HepG2 (cell line): ENCODE data around the gene RAB2B. TPM values are rescaled to one million over a fixed set of nuclear protein-coding genes. Genes with fewer than 3 reads are reported as not detected.

Experiments
- CEBPG ChIP-seq: IDR thresholded peaks from 2 replicates; pipeline ENCODE4 v1.6.1; 2016
- CTCF ChIP-seq: sonication (generic); formaldehyde crosslinking; IDR thresholded peaks from 2 replicates; pipeline ENCODE4 v1.5.0; 2020; ENCODE audit warnings: mild to moderate bottlenecking, missing genetic modification reagents, moderate library complexity
- FOXA3 ChIP-seq: IDR thresholded peaks from 2 replicates; pipeline ENCODE4 v1.6.1; 2016; ENCODE audit warnings: missing genetic modification reagents, missing compliant biosample characterization
- GRHL1 ChIP-seq: sonication (generic); formaldehyde crosslinking; conservative IDR thresholded peaks from 2 replicates; pipeline ENCODE4 v1.8.0; 2022; ENCODE audit warnings: missing genetic modification reagents
- HMGA1 ChIP-seq: sonication (generic); formaldehyde crosslinking; conservative IDR thresholded peaks from 2 replicates; pipeline ENCODE4 v1.4.0; 2020; ENCODE audit warnings: missing genetic modification reagents
- MED1 ChIP-seq: sonication (generic); formaldehyde crosslinking; IDR thresholded peaks from 2 replicates; pipeline ENCODE4 v1.4.0; 2020; ENCODE audit warnings: missing genetic modification reagents
- STAG1 ChIP-seq: sonication (generic); formaldehyde crosslinking; IDR thresholded peaks from 2 replicates; pipeline ENCODE4 v1.4.0; 2020; ENCODE audit warnings: missing genetic modification reagents
- ZFP62 ChIP-seq: sonication (generic); formaldehyde crosslinking; IDR thresholded peaks from 2 replicates; pipeline ENCODE4 v1.4.0; 2020; ENCODE audit warnings: missing genetic modification reagents
- ZNF180 ChIP-seq: sonication (generic); formaldehyde crosslinking; IDR thresholded peaks from 2 replicates; pipeline ENCODE4 v1.4.0; 2020; ENCODE audit warnings: low read depth, missing genetic modification reagents, borderline replicate concordance
- ZNF232 ChIP-seq: sonication (generic); formaldehyde crosslinking; IDR thresholded peaks from 2 replicates; pipeline ENCODE4 v1.4.0; 2020; ENCODE audit warnings: missing genetic modification reagents, borderline replicate concordance
- ZNF350 ChIP-seq: sonication (generic); formaldehyde crosslinking; IDR thresholded peaks from 2 replicates; pipeline ENCODE4 v1.4.0; 2020; ENCODE audit warnings: mild to moderate bottlenecking, low read depth, missing genetic modification reagents, borderline replicate concordance
- ZNF550 ChIP-seq: sonication (generic); formaldehyde crosslinking; IDR thresholded peaks from 2 replicates; pipeline ENCODE4 v1.4.0; 2020; ENCODE audit warnings: mild to moderate bottlenecking, missing genetic modification reagents, borderline replicate concordance
- ZNF580 ChIP-seq: IDR thresholded peaks from 2 replicates; pipeline ENCODE4 v1.6.1; 2016; ENCODE audit warnings: low read depth, borderline replicate concordance
- ZNF720 ChIP-seq: sonication (generic); formaldehyde crosslinking; IDR thresholded peaks from 2 replicates; pipeline ENCODE4 v1.4.0; 2020; ENCODE audit warnings: missing genetic modification reagents
- polyA plus RNA-seq, 8 experiments: library from polyadenylated mRNA; depleted of rRNA in 3 of 8; stranded (reverse) in 7 of 8; unstranded in 1 of 8; fragments of >200 nt; fragmentation: Illumina TruSeq in 4 of 8; extraction: Trizol in 4 of 8; gene quantifications; 2 replicates each; pipeline versions ENCODE4 v1.2.1 to v1.2.3, GENCODE V29; 2011 to 2016; ENCODE audit warnings: low read depth in 4 of 8, missing spikeins in 1 of 8, mixed read lengths in 1 of 8; ENCODE audit not compliant: insufficient read depth in 1 of 8
- total RNA-seq, 5 experiments: library from RNA; depleted of rRNA; stranded (reverse); fragments of >200 nt; fragmentation: Illumina TruSeq; extraction: Trizol; gene quantifications; 2 replicates each; pipeline ENCODE4 v1.2.3, GENCODE V29; 2016; ENCODE audit warnings: low read depth in 1 of 5

The RAB2B gene
- total and polyA plus RNA-seq, 2 of the 13 experiments (the other 11 are each of a cell fraction or from before 2014, with no cell fraction given), result 36.0 to 60.6 TPM

- TF ChIP-seq ZNF180 (CRISPR knock-in tag), result no peak
- no peak for TF ChIP-seq HMGA1 (CRISPR knock-in tag)
- TF ChIP-seq ZNF350 (CRISPR knock-in tag), result no peak
- no peak for TF ChIP-seq ZNF232 (CRISPR knock-in tag)
- no peak for TF ChIP-seq CEBPG (CRISPR knock-in tag)
- TF ChIP-seq STAG1, result no peak
- no peak for TF ChIP-seq GRHL1
- TF ChIP-seq MED1 (CRISPR knock-in tag), result no peak
- TF ChIP-seq ZNF720 (CRISPR knock-in tag), result no peak
- no peak for TF ChIP-seq FOXA3 (CRISPR knock-in tag)
- TF ChIP-seq CTCF, result no peak
- TF ChIP-seq ZFP62, result no peak
- no peak for TF ChIP-seq ZNF550
- TF ChIP-seq ZNF580, result no peak
Measured at GRCh38 chr14:21436567-21437062, 40.1 kb downstream of the RAB2B start (continued).
